Measurements from ENCODE around the gene TUBA4A. TPM values are rescaled to one million over a fixed set of nuclear protein-coding genes. Genes with fewer than 3 reads are reported as not detected.
A peak's percentile ranks its signal among the peaks of the same experiment; 100 is the strongest.

The TUBA4A gene
- total RNA-seq, 1 donor = 25.6 TPM

DNA sequence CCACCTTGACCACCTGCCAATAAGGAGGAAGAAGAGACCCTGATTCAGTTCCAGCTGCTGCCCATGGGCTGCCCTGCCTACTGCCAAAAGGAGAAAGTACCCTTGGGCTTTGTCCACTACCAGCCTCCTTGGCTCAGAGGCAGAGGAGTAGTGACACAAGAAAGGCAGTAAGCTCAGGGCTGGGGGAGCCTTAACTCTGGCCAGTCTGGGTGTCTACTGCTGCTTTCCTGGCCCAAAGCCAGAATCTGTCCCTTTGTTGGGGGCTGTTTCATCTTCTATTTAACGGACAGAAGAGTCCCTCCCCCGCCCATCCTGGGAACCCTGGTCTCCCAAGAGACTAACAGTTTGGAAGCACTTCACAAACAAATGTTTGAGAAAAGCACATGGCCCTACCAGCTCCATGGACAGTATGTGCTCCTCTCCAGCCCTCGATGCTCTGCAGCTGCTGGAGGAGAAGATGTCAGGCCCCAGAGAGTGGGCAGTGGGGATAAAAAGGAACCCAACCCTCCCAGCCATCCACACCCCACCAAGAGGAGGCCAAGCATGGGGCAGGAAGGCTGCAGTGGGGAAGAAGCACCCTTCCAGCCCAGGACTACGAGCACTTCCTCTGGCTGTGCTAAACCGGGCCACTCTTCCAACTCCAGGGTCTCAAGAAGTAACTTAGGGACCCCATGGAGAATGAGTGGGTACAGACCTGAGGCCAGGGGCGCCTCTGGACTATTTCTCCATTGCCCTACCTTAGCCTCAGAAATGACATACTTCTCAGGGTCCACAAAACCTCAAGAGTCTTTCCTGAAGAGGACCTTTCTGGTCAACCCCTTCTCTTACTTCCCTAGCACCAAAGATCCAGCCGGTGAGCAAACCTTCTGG lies 25.4 kb downstream of the TUBA4A start:
- DNase-seq (ENCODE audit: low read depth) = peak; percentile 14
- TF ChIP-seq, protein P1, sequence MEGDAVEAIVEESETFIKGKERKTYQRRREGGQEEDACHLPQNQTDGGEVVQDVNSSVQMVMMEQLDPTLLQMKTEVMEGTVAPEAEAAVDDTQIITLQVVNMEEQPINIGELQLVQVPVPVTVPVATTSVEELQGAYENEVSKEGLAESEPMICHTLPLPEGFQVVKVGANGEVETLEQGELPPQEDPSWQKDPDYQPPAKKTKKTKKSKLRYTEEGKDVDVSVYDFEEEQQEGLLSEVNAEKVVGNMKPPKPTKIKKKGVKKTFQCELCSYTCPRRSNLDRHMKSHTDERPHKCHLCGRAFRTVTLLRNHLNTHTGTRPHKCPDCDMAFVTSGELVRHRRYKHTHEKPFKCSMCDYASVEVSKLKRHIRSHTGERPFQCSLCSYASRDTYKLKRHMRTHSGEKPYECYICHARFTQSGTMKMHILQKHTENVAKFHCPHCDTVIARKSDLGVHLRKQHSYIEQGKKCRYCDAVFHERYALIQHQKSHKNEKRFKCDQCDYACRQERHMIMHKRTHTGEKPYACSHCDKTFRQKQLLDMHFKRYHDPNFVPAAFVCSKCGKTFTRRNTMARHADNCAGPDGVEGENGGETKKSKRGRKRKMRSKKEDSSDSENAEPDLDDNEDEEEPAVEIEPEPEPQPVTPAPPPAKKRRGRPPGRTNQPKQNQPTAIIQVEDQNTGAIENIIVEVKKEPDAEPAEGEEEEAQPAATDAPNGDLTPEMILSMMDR (IDR thresholded peaks at IDR 0.05; ENCODE audit: insufficient read depth, low read length) = no peak
- peak overlapping the region; percentile 86 for H3K4me3 ChIP-seq (ENCODE audit: low read depth, low read length)

DNA sequence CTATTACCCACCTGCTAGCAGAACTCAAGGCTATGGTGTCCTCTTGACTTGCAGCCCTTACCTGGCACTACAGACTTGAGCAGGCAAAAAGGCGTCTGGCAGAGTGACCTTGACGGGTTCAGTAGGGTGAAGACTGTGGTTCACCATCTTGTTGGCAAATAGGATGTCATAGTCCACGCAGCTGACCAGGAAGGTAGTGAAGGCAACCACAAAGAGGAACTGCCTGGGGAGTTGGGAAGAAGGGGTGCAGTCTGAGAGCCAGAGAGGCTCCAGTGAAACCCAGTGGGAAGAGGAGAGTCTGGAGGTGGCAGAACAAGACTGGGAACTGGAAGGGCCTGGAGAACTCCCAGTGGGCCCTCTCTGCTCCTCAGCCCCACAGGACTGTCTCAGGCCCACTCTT lies 28.4 kb downstream of the TUBA4A start:
- no peak for DNase-seq (ENCODE audit: low read depth)
- TF ChIP-seq, protein P1 (IDR thresholded peaks at IDR 0.05; ENCODE audit: insufficient read depth, low read length) = no peak
- no peak overlapping the region for H3K4me3 ChIP-seq (ENCODE audit: low read depth, low read length)

DNA sequence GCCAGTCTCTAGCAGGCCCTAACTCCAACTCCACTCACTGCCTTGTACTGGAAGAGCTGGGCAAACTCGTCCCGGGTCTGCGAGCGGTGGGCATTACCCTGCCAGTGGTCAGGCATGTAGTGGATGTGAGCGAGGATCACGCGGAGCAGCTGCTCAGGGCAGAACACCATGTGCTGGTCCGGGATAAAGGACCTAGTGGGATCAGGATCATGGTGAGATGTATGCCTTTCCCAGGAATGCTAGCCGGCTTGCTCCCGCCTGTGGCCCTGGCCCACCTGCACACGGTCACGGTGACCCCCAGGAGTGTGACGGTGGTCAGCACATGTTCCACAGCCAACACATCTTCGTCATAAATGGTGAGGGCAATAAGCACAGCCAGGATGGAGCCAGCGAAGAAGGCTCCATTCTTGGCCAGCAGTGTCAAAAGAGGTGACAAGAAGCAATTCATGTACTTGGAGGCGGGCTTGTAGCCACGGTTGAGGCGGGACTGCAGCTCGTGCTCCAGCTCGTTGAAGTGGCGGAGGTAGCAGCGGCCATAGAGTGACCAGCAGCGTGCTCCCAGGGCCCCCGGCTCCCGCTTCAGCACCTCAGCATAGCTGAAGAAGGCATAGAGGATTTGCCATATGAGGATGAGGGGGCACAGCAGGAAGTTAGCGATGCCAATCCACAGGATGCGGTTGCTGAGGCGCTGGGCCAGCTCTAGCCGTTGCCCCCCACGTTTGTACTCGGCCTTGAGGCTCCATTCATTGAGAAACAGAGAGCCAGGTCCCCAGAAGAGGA lies 29.7 kb downstream of the TUBA4A start:
- DNase-seq (ENCODE audit: low read depth) = no peak
- H3K4me3 ChIP-seq (ENCODE audit: low read depth, low read length) = no peak overlapping the region
- TF ChIP-seq, protein P1 (IDR thresholded peaks at IDR 0.05; ENCODE audit: insufficient read depth, low read length) = no peak

DNA sequence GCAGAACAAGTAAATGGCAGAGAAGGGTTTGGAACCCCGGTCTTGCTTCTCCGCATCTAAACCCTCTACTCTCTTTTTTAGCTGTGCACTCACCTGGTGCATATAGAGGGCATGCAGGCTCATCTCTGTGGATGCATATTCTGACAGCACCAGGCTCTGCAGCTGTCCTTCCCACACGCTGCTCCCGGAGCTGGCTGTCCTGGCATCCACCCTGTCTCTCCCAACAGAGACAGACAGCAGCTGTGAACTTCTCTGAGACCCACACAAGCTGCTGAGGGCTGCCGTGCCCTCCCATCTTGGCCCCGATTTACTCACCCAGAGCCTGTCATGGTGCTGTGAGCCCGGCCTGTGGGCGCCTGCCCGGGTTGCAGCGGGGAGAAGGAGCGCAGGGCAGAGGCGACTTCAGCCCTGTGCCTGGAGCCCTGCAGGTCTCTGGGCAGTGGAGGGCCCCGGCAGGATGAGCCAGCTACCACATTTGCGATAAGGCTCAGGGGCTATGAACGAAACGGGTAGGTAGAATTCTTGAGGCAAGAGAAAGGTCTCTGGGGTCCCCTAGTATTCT lies 31.7 kb downstream of the TUBA4A start:
- no peak overlapping the region for H3K4me3 ChIP-seq (ENCODE audit: low read depth, low read length)
- TF ChIP-seq, protein P1 (IDR thresholded peaks at IDR 0.05; ENCODE audit: insufficient read depth, low read length) = no peak
- no peak for DNase-seq (ENCODE audit: low read depth)

DNA sequence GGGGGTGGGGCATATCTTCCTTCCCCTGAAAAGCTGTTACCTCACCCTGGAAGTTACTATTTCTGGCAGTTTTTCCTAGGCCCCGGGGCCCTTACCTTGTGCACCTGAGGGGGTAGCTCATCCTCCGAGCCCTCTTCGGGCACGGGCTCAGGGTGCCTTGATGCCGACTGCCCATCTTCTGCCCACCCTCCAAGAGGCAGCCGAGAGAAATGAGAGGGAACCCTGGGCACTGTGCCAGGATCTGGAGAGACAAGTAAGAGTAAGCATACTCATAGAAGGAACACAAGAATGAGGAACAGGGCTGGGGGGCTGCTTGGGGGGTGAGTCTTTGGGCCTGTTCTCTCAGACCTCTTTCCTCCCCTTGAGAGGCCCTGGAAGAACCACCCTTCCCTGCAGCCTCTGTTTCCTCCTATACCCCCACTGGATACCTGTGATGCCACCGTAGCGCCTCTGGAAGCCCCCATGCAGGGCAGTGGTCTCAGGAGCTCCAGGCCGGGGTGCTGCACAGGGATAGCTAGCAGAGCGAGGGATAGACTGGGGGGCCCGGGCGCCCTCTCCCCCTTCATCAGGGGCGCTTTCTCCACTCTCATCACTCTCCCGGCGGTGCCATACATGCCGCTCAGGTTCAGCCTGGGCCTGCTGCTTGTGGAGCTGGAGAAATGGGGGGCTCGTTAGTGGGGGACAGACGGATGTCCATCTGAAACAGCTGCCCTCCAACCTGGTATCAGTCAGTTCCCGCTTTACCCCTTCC lies 32.9 kb downstream of the TUBA4A start:
- TF ChIP-seq, protein P1 (IDR thresholded peaks at IDR 0.05; ENCODE audit: insufficient read depth, low read length) = no peak
- no peak for DNase-seq (ENCODE audit: low read depth)
- H3K4me3 ChIP-seq (ENCODE audit: low read depth, low read length) = no peak overlapping the region

All from fibroblast of the aortic adventitia (primary cell).